Stomach (tissue), 9 donors: ENCODE results near the gene PCDH9. TPM values are rescaled to one million over a fixed set of nuclear protein-coding genes. Genes with fewer than 3 reads are reported as not detected.

Experiments
- DNase-seq, 2 donors: peaks; one replicate each; pipeline versions ENCODE4 v3.0.0 to v3.0.0-alpha.2; 2013 to 2019
- H3K27ac ChIP-seq, 5 donors: fragments of 200-600 bp in 4 of 5; sonication (generic) in 4 of 5; one replicate each; pipeline ENCODE4 v1.5.1; 2013 to 2019; ENCODE audit warnings: mild to moderate bottlenecking in 1 of 5, moderate library complexity in 1 of 5
- H3K27me3 ChIP-seq, 3 donors: fragments of 200-600 bp; sonication (generic); one replicate each; pipeline ENCODE4 v1.5.1; 2017 to 2019; ENCODE audit warnings: mixed run types in 1 of 3
- H3K36me3 ChIP-seq, 4 donors: fragments of 200-600 bp; sonication (generic); 1 replicate in 3 of 4; 2 replicates in 1 of 4; pipeline ENCODE4 v1.5.1; 2016 to 2019
- H3K4me1 ChIP-seq, 4 donors: fragments of 200-600 bp; sonication (generic); one replicate each; pipeline ENCODE4 v1.5.1; 2016 to 2019
- H3K4me3 ChIP-seq, 4 donors: fragments of 200-600 bp; sonication (generic) in 3 of 4; one replicate each; pipeline ENCODE4 v1.5.1; 2016 to 2019; ENCODE audit warnings: mild to moderate bottlenecking in 1 of 4
- H3K9me3 ChIP-seq, 4 donors: fragments of 200-600 bp; sonication (generic); one replicate each; pipeline ENCODE4 v1.5.1; 2016 to 2019
- EP300 ChIP-seq: sonication (generic); formaldehyde crosslinking; IDR thresholded peaks from one replicate; pipeline ENCODE4 v1.6.1; 2017; ENCODE audit warnings: antibody characterized with exemption
- POLR2A ChIP-seq, 4 donors: fragments of 450-650 bp; IDR thresholded peaks; one replicate each; pipeline ENCODE4 v1.6.1; 2016; ENCODE audit warnings: antibody characterized with exemption in 4 of 4, control low read depth in 2 of 4, mild to moderate bottlenecking in 1 of 4, moderate library complexity in 1 of 4
- POLR2AphosphoS5 ChIP-seq, 3 donors: sonication (generic); formaldehyde crosslinking; IDR thresholded peaks; one replicate each; pipeline ENCODE4 v1.6.1; 2016; ENCODE audit warnings: antibody characterized with exemption in 3 of 3
- WGBS, 5 donors: extraction: QIAGEN DNeasy Blood & Tissue Kit in 3 of 5; methylation state at CpG; one replicate each; pipeline versions ENCODE4 v1.1.5 to v1.1.7; 2013 to 2018; 5-methylcytosine and 5-hydroxymethylcytosine counted together
- intact Hi-C: fragments of 100-400 bp; cut with DNase I; formaldehyde crosslinking; loops from one replicate; pipeline ENCODE4 v1.15.1; 2023; ENCODE audit warnings: low total_unique reads
- polyA plus RNA-seq, 3 donors: library from polyadenylated mRNA; stranded (reverse); fragments of 200-250 nt; gene quantifications; one replicate each; pipeline ENCODE4 v1.2.3, GENCODE V29; 2013
- total RNA-seq, 5 donors: library from RNA; depleted of rRNA; stranded (reverse); fragments of >200 nt; gene quantifications; one replicate each; pipeline versions ENCODE4 v1.1.0 to v1.2.3, GENCODE V29; 2014 to 2016
- TF ChIP-seq, protein P1 (sequence below), 7 experiments: fragments of 450-650 bp in 4 of 7; fragments of 200-600 bp in 3 of 7; sonication (generic) in 3 of 7; IDR thresholded peaks; one replicate each; pipeline ENCODE4 v1.5.1; 2016 to 2019; ENCODE audit warnings: antibody characterized with exemption in 7 of 7, control low read depth in 2 of 7, mild to moderate bottlenecking in 1 of 7
- donor health status: healthy with polysubstance abuse.
- donor health status: Bipolar disorder and iron deficiency.
- donor health status: healthy.

PCDH9 gene
- total and polyA plus RNA-seq, 8 donors: 0.40 to 36.2 (median 3.7) TPM

- H3K4me3 ChIP-seq: no peak overlapping the region
- no peaks in the 10 kb centered on the region for H3K9me3 ChIP-seq
- intact Hi-C loops: no loop called here
- H3K27ac ChIP-seq: no peak overlapping the region
- WGBS, 5 donors: 89 to 95% (median 89%) methylated on average over 2 of the region's 2 CpGs
- no peaks in the 10 kb centered on the region for H3K4me1 ChIP-seq
- H3K27me3 ChIP-seq: no peaks in the 10 kb centered on the region
- TF ChIP-seq EP300 (no peak), POLR2A (IDR thresholded peaks at IDR 0.05) (no peak), POLR2AphosphoS5 (IDR thresholded peaks at IDR 0.05) (no peak)
- TF ChIP-seq, protein P1, sequence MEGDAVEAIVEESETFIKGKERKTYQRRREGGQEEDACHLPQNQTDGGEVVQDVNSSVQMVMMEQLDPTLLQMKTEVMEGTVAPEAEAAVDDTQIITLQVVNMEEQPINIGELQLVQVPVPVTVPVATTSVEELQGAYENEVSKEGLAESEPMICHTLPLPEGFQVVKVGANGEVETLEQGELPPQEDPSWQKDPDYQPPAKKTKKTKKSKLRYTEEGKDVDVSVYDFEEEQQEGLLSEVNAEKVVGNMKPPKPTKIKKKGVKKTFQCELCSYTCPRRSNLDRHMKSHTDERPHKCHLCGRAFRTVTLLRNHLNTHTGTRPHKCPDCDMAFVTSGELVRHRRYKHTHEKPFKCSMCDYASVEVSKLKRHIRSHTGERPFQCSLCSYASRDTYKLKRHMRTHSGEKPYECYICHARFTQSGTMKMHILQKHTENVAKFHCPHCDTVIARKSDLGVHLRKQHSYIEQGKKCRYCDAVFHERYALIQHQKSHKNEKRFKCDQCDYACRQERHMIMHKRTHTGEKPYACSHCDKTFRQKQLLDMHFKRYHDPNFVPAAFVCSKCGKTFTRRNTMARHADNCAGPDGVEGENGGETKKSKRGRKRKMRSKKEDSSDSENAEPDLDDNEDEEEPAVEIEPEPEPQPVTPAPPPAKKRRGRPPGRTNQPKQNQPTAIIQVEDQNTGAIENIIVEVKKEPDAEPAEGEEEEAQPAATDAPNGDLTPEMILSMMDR (IDR thresholded peaks at IDR 0.05): no peak
- DNase-seq: no peak
- no peaks in the 10 kb centered on the region for H3K36me3 ChIP-seq
Measured at GRCh38 chr13:66553391-66553790, 676.7 kb downstream of the PCDH9 start.

- Histone ChIP-seq H3K36me3 (no peaks in the 10 kb centered on the region), H3K9me3 (no peaks in the 10 kb centered on the region), H3K27ac (no peak overlapping the region), H3K4me3 (no peak overlapping the region), H3K4me1 (no peaks in the 10 kb centered on the region), H3K27me3 (no peaks in the 10 kb centered on the region)
- no peak for DNase-seq
- 75 to 82% (median 80%) methylated on average over 4 of the region's 4 CpGs for WGBS, 5 donors
- TF ChIP-seq, protein P1 (IDR thresholded peaks at IDR 0.05): no peak
- TF ChIP-seq POLR2AphosphoS5 (IDR thresholded peaks at IDR 0.05): no peak
- TF ChIP-seq EP300: no peak
- no peak for TF ChIP-seq POLR2A (IDR thresholded peaks at IDR 0.05)
- intact Hi-C loops: no loop called here
Measured at GRCh38 chr13:66551128-66551527, 679.0 kb downstream of the PCDH9 start.

- H3K27ac ChIP-seq: no peak overlapping the region
- no peak overlapping the region for H3K4me3 ChIP-seq
- no peaks in the 10 kb centered on the region for H3K36me3 ChIP-seq
- intact Hi-C loops: no loop called here
- no peaks in the 10 kb centered on the region for H3K4me1 ChIP-seq
- TF ChIP-seq POLR2A (IDR thresholded peaks at IDR 0.05): no peak
- no peak for TF ChIP-seq EP300
- DNase-seq: no peak
- 94 to 97% (median 96%) methylated on average over 4 of the region's 4 CpGs for WGBS, 5 donors
- H3K9me3 ChIP-seq: no peaks in the 10 kb centered on the region
- H3K27me3 ChIP-seq: no peaks in the 10 kb centered on the region
Measured at GRCh38 chr13:66547685-66548084, 682.5 kb downstream of the PCDH9 start.

DNA sequence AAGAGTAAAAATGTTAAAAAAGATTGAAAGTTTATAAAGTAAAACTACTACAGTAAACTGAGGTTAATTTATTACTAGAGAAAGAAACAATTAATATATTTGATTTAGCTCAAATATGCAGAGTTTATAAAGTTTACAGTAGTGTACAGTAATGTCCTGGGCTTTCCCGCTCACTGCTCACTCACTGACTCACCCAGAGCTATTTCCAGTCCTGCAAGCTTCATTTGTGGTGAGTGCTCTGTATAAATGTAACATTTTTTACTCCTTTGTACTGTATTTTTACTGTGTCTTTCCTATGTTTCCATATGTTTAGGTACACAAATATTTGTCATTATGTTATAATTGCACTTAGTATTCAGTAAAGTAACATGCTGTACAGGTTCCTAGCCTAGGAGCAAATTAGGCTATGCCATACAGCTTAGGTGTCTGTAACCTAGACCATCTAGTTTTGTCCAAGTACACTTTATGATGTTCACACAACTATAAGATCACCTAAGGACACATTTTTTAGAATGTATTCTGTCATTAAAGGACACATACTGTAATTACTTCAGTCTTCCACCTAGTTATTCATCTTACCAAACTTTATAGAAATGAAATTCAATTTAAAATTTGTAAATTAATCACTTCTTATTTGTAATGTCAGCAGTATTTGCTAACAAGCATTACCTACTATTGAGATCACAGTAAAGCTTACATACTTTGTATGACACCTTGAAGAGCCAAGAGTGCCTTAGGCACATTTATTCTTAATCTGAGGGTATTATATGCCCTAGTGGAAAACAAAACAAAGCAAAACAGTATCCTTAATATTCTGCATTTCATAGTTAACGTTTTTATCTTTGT is 683.4 kb downstream of the PCDH9 start:
- no peak overlapping the region for H3K4me3 ChIP-seq
- DNase-seq: no peak
- WGBS, 5 donors: 60 to 80% (median 76%) methylated on average over 2 of the region's 2 CpGs
- H3K4me1 ChIP-seq: no peaks in the 10 kb centered on the region
- intact Hi-C loops: no loop called here
- no peaks in the 10 kb centered on the region for H3K27me3 ChIP-seq
- no peaks in the 10 kb centered on the region for H3K9me3 ChIP-seq
- H3K27ac ChIP-seq: no peak overlapping the region
- no peaks in the 10 kb centered on the region for H3K36me3 ChIP-seq
- TF ChIP-seq POLR2AphosphoS5 (IDR thresholded peaks at IDR 0.05) (no peak), EP300 (no peak), POLR2A (IDR thresholded peaks at IDR 0.05) (no peak)
- TF ChIP-seq, protein P1 (IDR thresholded peaks at IDR 0.05): no peak

DNA sequence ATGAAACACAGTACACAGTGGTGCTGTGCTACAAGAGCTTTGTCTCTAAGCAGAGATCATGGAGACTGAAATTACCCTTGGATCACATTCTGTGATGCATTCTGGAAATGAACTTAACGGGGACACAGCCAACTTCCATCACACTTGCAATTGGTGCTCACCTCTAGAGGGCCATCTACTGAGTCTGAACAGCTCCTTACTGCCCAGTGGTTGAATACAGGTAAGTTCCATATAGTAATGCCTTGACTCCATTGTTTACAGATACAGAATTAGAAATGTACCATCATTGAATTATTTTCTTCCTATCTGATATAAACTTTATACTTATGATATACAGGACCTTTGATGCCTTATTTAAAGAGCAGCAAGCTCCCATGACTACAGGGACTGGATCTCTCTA is 686.4 kb downstream of the PCDH9 start:
- Histone ChIP-seq H3K9me3 (no peaks in the 10 kb centered on the region), H3K27ac (no peak overlapping the region), H3K27me3 (no peaks in the 10 kb centered on the region), H3K4me1 (no peaks in the 10 kb centered on the region), H3K36me3 (no peaks in the 10 kb centered on the region), H3K4me3 (no peak overlapping the region)
- WGBS, 5 donors: 58 to 89% (median 81%) methylated on average over 1 of the region's 1 CpG
- no peak for DNase-seq
- intact Hi-C loops: no loop called here
- TF ChIP-seq EP300 (no peak), POLR2AphosphoS5 (IDR thresholded peaks at IDR 0.05) (no peak), POLR2A (IDR thresholded peaks at IDR 0.05) (no peak)
- TF ChIP-seq, protein P1 (IDR thresholded peaks at IDR 0.05): no peak
